K562 (cell line): ENCODE measurements around the gene DTNB. TPM values are rescaled to one million over a fixed set of nuclear protein-coding genes. Genes with fewer than 3 reads are reported as not detected.

Experiments
- ATAC-seq: fragments of 200-7000 bp; cut with Tn5 transposase; 3 replicates; pipeline ENCODE4 v1.9.1; 2020; ENCODE audit warnings: moderate library complexity
- BruUV-seq: library from RNA; stranded (reverse); fragments of 400-500 nt; replicated peaks from 2 replicates; lab custom pipeline; 2021; lab: Mats Ljungman, UMichigan
- CTCF ChIA-PET: fragments of 300-600 bp; formaldehyde crosslinking; extraction: SDS; loops from one replicate; lab custom pipeline; 2021; ENCODE audit warnings: low intra/inter-chr PET ratio; lab: Yijun Ruan, JAX
- POLR2A ChIA-PET: fragments of 300-600, 350-650 bp; sonication (Branson Sonifier 250); formaldehyde crosslinking; extraction: SDS; loops from one replicate; lab custom pipeline; 2021; ENCODE audit warnings: antibody characterized with exemption, inconsistent platforms; lab: Yijun Ruan, JAX
- DNase-seq, 4 experiments: peaks; one replicate each; pipeline versions ENCODE4 v3.0.0 to v3.0.0-alpha.2; 2011 to 2018; ENCODE audit warnings: low spot score in 3 of 4, mixed read lengths in 3 of 4; ENCODE audit errors: extremely low read depth in 1 of 4
- FAIRE-seq: peaks from 2 replicates; lab custom pipeline; 2011; peaks lifted over from hg19 to GRCh38; lab: Jason Lieb, UNC
- H2AFZ ChIP-seq: 2 replicates; pipeline ENCODE4 v1.6.0; 2011; ENCODE audit warnings: low read depth, low read length, control low read depth, inconsistent platforms
- H3K27ac ChIP-seq: fragments of 200-600 bp; 3 replicates; pipeline ENCODE4 v1.8.0; 2011; ENCODE audit warnings: low read depth, mild to moderate bottlenecking, control low read depth, inconsistent platforms, low read length, moderate library complexity, mixed read lengths; ENCODE audit errors: extremely low read depth
- H3K27me3 ChIP-seq, 2 experiments: fragments of 300-600 bp in 1 of 2; 2 replicates in 1 of 2; 3 replicates in 1 of 2; pipeline versions ENCODE4 v1.6.0 to v1.8.0; 2011; ENCODE audit warnings: inconsistent platforms in 2 of 2, low read length in 2 of 2, mild to moderate bottlenecking in 1 of 2, mixed read lengths in 1 of 2, moderate library complexity in 1 of 2; ENCODE audit not compliant: control insufficient read depth in 2 of 2, insufficient read depth in 2 of 2
- H3K36me3 ChIP-seq: fragments of 300-600 bp; 3 replicates; pipeline ENCODE4 v1.8.0; 2011; ENCODE audit warnings: mild to moderate bottlenecking, low read length, inconsistent platforms; ENCODE audit not compliant: control insufficient read depth, insufficient read depth
- H3K4me1 ChIP-seq, 2 experiments: fragments of 200-600 bp in 1 of 2; replicated peaks in 1 of 2; 2 replicates in 1 of 2; 3 replicates in 1 of 2; pipeline versions ENCODE4 v1.5.1 to v1.8.0; 2011; ENCODE audit warnings: inconsistent platforms in 2 of 2, low read length in 2 of 2, mild to moderate bottlenecking in 1 of 2, mixed read lengths in 1 of 2, moderate library complexity in 1 of 2; ENCODE audit not compliant: control insufficient read depth in 2 of 2, insufficient read depth in 2 of 2
- H3K4me2 ChIP-seq: 2 replicates; pipeline ENCODE4 v1.6.1; 2011; ENCODE audit warnings: low read length, control low read depth, inconsistent platforms, mixed read lengths; ENCODE audit not compliant: insufficient read depth
- H3K4me3 ChIP-seq: fragments of 200-600 bp; sonication (generic), shearing (Covaris generic); 2 replicates; pipeline ENCODE4 v1.5.1; 2016; ENCODE audit warnings: control low read depth, inconsistent platforms
- H3K79me2 ChIP-seq: fragments of 200-600 bp; 3 replicates; pipeline ENCODE4 v1.8.0; 2011; ENCODE audit warnings: low read length, inconsistent platforms; ENCODE audit not compliant: control insufficient read depth, insufficient read depth
- H3K9ac ChIP-seq, 2 experiments: 2 replicates each; pipeline versions ENCODE4 v1.6.0 to v1.6.1; 2011; ENCODE audit warnings: low read depth in 2 of 2, low read length in 2 of 2, control low read depth in 1 of 2, inconsistent platforms in 1 of 2, mild to moderate bottlenecking in 1 of 2, mixed read lengths in 1 of 2; ENCODE audit not compliant: insufficient read depth in 1 of 2
- H3K9me1 ChIP-seq: one replicate; pipeline ENCODE4 v1.6.0; 2011; ENCODE audit warnings: inconsistent platforms, mild to moderate bottlenecking, low read length, moderate library complexity; ENCODE audit not compliant: control insufficient read depth, insufficient read depth
- H3K9me3 ChIP-seq: replicated peaks from 2 replicates; pipeline ENCODE4 v1.5.1; 2011; ENCODE audit warnings: low read depth, low read length, inconsistent platforms; ENCODE audit not compliant: control insufficient read depth, insufficient read depth
- H4K20me1 ChIP-seq: replicated peaks from 2 replicates; pipeline ENCODE4 v1.6.1; 2011; ENCODE audit warnings: low read length, inconsistent platforms, mixed read lengths; ENCODE audit not compliant: control insufficient read depth, insufficient read depth
- BCLAF1 ChIP-seq, 2 experiments: fragments of 450-650 bp in 1 of 2; IDR thresholded peaks; 2 replicates each; pipeline ENCODE4 v1.6.1; 2011 to 2017; ENCODE audit warnings: low read depth in 2 of 2, antibody characterized with exemption in 1 of 2, borderline replicate concordance in 1 of 2, low read length in 1 of 2, mild to moderate bottlenecking in 1 of 2, mixed read lengths in 1 of 2; ENCODE audit not compliant: control insufficient read depth in 1 of 2
- EHMT2 ChIP-seq: fragments of 450-650 bp; IDR thresholded peaks from 2 replicates; pipeline ENCODE4 v1.6.1; 2018; ENCODE audit warnings: antibody characterized with exemption
- FOXA3 ChIP-seq, 2 experiments: fragments of 450-650 bp in 1 of 2; sonication (generic) in 1 of 2; formaldehyde crosslinking; IDR thresholded peaks in 1 of 2; conservative IDR thresholded peaks in 1 of 2; 2 replicates each; pipeline versions ENCODE4 v1.4.0 to v1.8.0; 2020 to 2022; ENCODE audit warnings: mild to moderate bottlenecking in 2 of 2, missing genetic modification reagents in 1 of 2
- GATAD2B ChIP-seq: fragments of 450-650 bp; IDR thresholded peaks from 2 replicates; pipeline ENCODE4 v1.6.1; 2017; ENCODE audit warnings: mild to moderate bottlenecking, borderline replicate concordance
- JUN ChIP-seq, 2 experiments: sonication (generic) in 1 of 2; formaldehyde crosslinking in 1 of 2; IDR thresholded peaks; 2 replicates each; pipeline versions ENCODE4 v1.6.1 to v1.8.0; 2012 to 2022; ENCODE audit warnings: borderline replicate concordance in 2 of 2, mild to moderate bottlenecking in 2 of 2, improper control_type of control experiment in 1 of 2, low read depth in 1 of 2, low read length in 1 of 2, missing genetic modification reagents in 1 of 2
- MAZ ChIP-seq, 2 experiments: fragments of 450-650 bp in 1 of 2; sonication (generic) in 1 of 2; formaldehyde crosslinking; IDR thresholded peaks in 1 of 2; conservative IDR thresholded peaks in 1 of 2; 2 replicates each; pipeline versions ENCODE4 v1.4.0 to v1.5.0; 2020; ENCODE audit warnings: mild to moderate bottlenecking in 1 of 2, missing genetic modification reagents in 1 of 2
- PRMT5 ChIP-seq: sonication (generic); formaldehyde crosslinking; IDR thresholded peaks from 2 replicates; pipeline ENCODE4 v1.5.0; 2020; ENCODE audit warnings: missing genetic modification reagents
- RAD21 ChIP-seq, 2 experiments: fragments of 250-450 bp in 1 of 2; fragments of 450-650 bp in 1 of 2; sonication (Bioruptor Pico) in 1 of 2; formaldehyde crosslinking in 1 of 2; IDR thresholded peaks in 1 of 2; conservative IDR thresholded peaks in 1 of 2; 2 replicates each; pipeline versions ENCODE4 v1.4.0 to v1.8.0; 2020 to 2022; ENCODE audit warnings: mild to moderate bottlenecking in 2 of 2, moderate library complexity in 1 of 2
- RB1 ChIP-seq: fragments of 450-650 bp; IDR thresholded peaks from 2 replicates; pipeline ENCODE4 v1.6.1; 2017; ENCODE audit warnings: low read depth, mild to moderate bottlenecking
- SIN3A ChIP-seq, 2 experiments: fragments of 150-350 bp in 1 of 2; IDR thresholded peaks; 2 replicates each; pipeline ENCODE4 v1.6.1; 2011 to 2016; ENCODE audit warnings: borderline replicate concordance in 2 of 2, low read depth in 2 of 2, low read length in 2 of 2, mild to moderate bottlenecking in 2 of 2, moderate library complexity in 2 of 2; ENCODE audit not compliant: control insufficient read depth in 1 of 2
- TGIF2 ChIP-seq: sonication (generic); formaldehyde crosslinking; IDR thresholded peaks from 2 replicates; pipeline ENCODE4 v1.8.1; 2022; ENCODE audit warnings: mild to moderate bottlenecking, missing genetic modification reagents, moderate library complexity
- ZNF511 ChIP-seq: sonication (generic); formaldehyde crosslinking; IDR thresholded peaks from 2 replicates; pipeline ENCODE4 v1.8.0; 2022; ENCODE audit warnings: mild to moderate bottlenecking, missing genetic modification reagents
- WGBS: fragments of 100-300 bp; shearing (Covaris generic); methylation state at CpG from one replicate; pipeline ENCODE4 v1.1.6; 2016; ENCODE audit warnings: low coverage, mixed read lengths; ENCODE audit not compliant: insufficient coverage; ENCODE audit errors: missing lambda C conversion rate; 5-methylcytosine and 5-hydroxymethylcytosine counted together
- in situ Hi-C: fragments of 300-500 bp; cut with MboI; formaldehyde crosslinking; loops from 4 replicates; pipeline ENCODE4 v1.15.0; 2018; ENCODE audit warnings: inconsistent platforms, mixed read lengths
- intact Hi-C: fragments of 100-400 bp; cut with micrococcal nuclease; formaldehyde crosslinking; loops from 2 replicates; pipeline ENCODE4 v1.14.2; 2022
- polyA plus RNA-seq, 8 experiments: library from polyadenylated mRNA; depleted of rRNA in 4 of 8; stranded (reverse) in 5 of 8; unstranded in 3 of 8; fragments of >200 nt; fragmentation: Nextera tagmentation in 2 of 8; fragmentation: Illumina TruSeq in 1 of 8; extraction: Ambion mirVana in 2 of 8; extraction: Trizol in 1 of 8; gene quantifications; 2 replicates each; pipeline versions ENCODE4 v1.2.1 to v1.2.3, GENCODE V29; 2011 to 2014; ENCODE audit warnings: inconsistent platforms in 1 of 8, missing spikeins in 1 of 8
- total RNA-seq, 7 experiments: library from RNA; depleted of rRNA in 6 of 7; stranded (reverse); fragments of >200 nt in 6 of 7; fragmentation: Illumina TruSeq in 2 of 7; extraction: Trizol in 2 of 7; gene quantifications; 2 replicates each; pipeline versions ENCODE4 v1.2.1 to v1.2.3, GENCODE V29; 2011 to 2021; ENCODE audit warnings: low replicate concordance in 1 of 7
- TF ChIP-seq, protein P1 (sequence below): sonication (generic); formaldehyde crosslinking; IDR thresholded peaks from 2 replicates; pipeline ENCODE4 v1.8.0; 2022; ENCODE audit warnings: missing genetic modification reagents, mild to moderate bottlenecking, moderate library complexity, borderline replicate concordance

DTNB gene
- total and polyA plus RNA-seq, 9 of the 15 experiments (the other 6 are each of a cell fraction or from before 2014, with no cell fraction given) = 0.18 to 2.0 (median 0.77) TPM; not detected in 2

DNA sequence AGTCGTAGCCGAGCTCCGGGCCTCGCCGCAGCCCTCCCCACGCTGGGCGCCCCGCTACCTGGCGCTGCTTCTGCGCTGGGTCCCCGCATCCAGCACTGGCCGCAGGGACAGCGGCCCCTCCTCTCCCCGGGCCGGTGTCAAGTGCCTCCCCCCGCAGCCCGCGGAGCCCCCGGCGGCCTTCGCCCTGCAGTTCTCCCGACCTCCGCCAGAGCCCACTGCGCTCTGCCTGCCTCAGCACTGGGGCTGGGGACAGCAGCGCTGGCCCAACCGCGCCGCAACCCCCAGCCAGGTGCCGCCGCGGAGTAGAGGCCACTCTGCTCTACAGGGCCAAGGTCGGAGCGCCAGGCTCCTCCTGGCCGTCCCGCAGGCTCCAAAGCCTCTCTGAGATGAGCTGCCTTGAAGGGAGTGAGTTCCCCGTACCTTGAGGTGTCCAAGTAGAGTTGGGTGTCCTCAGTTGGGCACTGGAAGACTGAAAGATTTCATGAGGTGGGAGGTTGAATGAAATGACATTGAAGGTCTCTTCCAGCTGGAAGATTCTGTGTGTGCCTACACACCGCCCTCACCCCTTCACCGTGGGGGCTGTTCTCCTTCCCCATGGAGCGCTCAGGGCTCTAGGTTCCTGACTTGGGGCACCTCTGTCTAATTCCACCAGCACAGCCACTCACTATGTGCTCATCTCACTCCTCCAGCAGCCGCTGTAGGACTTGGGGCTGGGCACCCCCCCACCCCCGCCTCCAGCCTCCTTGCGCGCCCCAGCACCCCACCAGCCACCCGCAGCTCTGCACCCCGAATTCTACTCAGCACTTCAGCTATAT is 330.8 kb downstream of the DTNB start:
- no TSS peak for BruUV-seq
- TF ChIP-seq BCLAF1 (IDR thresholded peaks at IDR 0.05; ENCODE audit: borderline replicate concordance in 1 of 2, control insufficient read depth in 1 of 2, low read depth in 2 of 2, low read length in 1 of 2) (no peak), PRMT5 (CRISPR knock-in tag) (peak; percentile 91), MAZ (CRISPR knock-in tag; conservative IDR thresholded peaks at IDR 0.05 in 1 of 2, IDR thresholded peaks at IDR 0.05 in 1 of 2) (peak; percentile 86 to 93), JUN (IDR thresholded peaks at IDR 0.05; ENCODE audit: borderline replicate concordance, low read depth, low read length) (no peak), JUN (CRISPR knock-in tag; IDR thresholded peaks at IDR 0.05; ENCODE audit: borderline replicate concordance) (0 out of 2 replicates have a peak, but pooled peaks have one; percentile 59), RB1 (peak; percentile 63; the same call in 1 of the 2 replicates), EHMT2 (peak; percentile 97), FOXA3 (CRISPR knock-in tag; conservative IDR thresholded peaks at IDR 0.05 in 1 of 2, IDR thresholded peaks at IDR 0.05 in 1 of 2) (peak in 1 of 2 experiments; percentile 73; a peak in 1 of 4 replicates), TGIF2 (peak; percentile 71; the same call in 1 of the 2 replicates), GATAD2B (peak; percentile 64; the same call in 1 of the 2 replicates), ZNF511 (CRISPR knock-in tag) (peak; percentile 93), SIN3A (IDR thresholded peaks at IDR 0.05; ENCODE audit: borderline replicate concordance in 2 of 2, control insufficient read depth in 1 of 2, low read depth in 2 of 2, low read length in 2 of 2) (peak in 1 of 2 experiments; percentile 85; a peak in 1 of 4 replicates), RAD21 (CRISPR knock-in tag; conservative IDR thresholded peaks at IDR 0.05 in 1 of 2, IDR thresholded peaks at IDR 0.05 in 1 of 2) (peak; percentile 52 to 64)
- TF ChIP-seq, protein P1, sequence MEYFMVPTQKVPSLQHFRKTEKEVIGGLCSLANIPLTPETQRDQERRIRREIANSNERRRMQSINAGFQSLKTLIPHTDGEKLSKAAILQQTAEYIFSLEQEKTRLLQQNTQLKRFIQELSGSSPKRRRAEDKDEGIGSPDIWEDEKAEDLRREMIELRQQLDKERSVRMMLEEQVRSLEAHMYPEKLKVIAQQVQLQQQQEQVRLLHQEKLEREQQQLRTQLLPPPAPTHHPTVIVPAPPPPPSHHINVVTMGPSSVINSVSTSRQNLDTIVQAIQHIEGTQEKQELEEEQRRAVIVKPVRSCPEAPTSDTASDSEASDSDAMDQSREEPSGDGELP = peak; percentile 74; the same call in 1 of the 2 replicates

More for the DNA sequence above, 330.8 kb downstream of the DTNB start:
- no peak overlapping the region for H3K27ac ChIP-seq
- H3K4me1 ChIP-seq = peaks cover 0 to 27% of the 10 kb centered on the region in 2 experiments; a peak in 4 of 5 replicates
- ChIA-PET POLR2A (interaction anchor here (1.0 kb wide), 1 partner anchor 9 kb away, joined by 3 read pairs; no protein-coding TSS in a partner anchor), CTCF (interaction anchor here (0.7 kb wide), 1 partner anchor 180 kb away, joined by 4 read pairs; no protein-coding TSS in a partner anchor)
- ATAC-seq (peak; percentile 95), FAIRE-seq (no peak), DNase-seq (peak; percentile 76 to 88 (median 85))
- H3K4me3 ChIP-seq = peak overlapping the region; percentile 50
- H3K79me2 ChIP-seq = no peaks in the 10 kb centered on the region
- H3K27me3 ChIP-seq = peaks cover 29 to 55% of the 10 kb centered on the region in 2 experiments
- H2AFZ ChIP-seq = peak overlapping the region; percentile 83
- no peaks in the 10 kb centered on the region for H3K9me3 ChIP-seq
- in situ Hi-C loops = no loop called here
- H3K9ac ChIP-seq = peak overlapping the region in 1 of 2 experiments; percentile 74; a peak in 2 of 4 replicates
- intact Hi-C loops = no loop called here
- peaks cover 22% of the 10 kb centered on the region for H4K20me1 ChIP-seq
- H3K9me1 ChIP-seq = peaks cover under 1% of the 10 kb centered on the region
- WGBS = 18% methylated on average over 27 of the region's 45 CpGs
- H3K4me2 ChIP-seq = peak overlapping the region; percentile 62
- no peaks in the 10 kb centered on the region for H3K36me3 ChIP-seq
